ENCODE data around the gene VRK3. TPM values are rescaled to one million over a fixed set of nuclear protein-coding genes. Genes with fewer than 3 reads are reported as not detected.
"Not testable (repeated sequence)": the region's sequence is repeated elsewhere in the genome, so short reads cannot be mapped to it uniquely, and the experiment has no call there.

The VRK3 gene
- total and polyA plus RNA-seq, 7 donors = 17.4 to 51.6 (median 30.7) TPM

- no peak overlapping the region for H3K27ac ChIP-seq
- no peak for DNase-seq
- peaks cover 0 to 9% (median 7%) of the 10 kb centered on the region in 4 donors for H3K4me1 ChIP-seq
- H3K4me3 ChIP-seq = no peak overlapping the region
- H3K9me3 ChIP-seq = no peaks in the 10 kb centered on the region
- no peak for TF ChIP-seq CTCF (IDR thresholded peaks at IDR 0.05)
- TF ChIP-seq POLR2A (IDR thresholded peaks at IDR 0.05) = no peak
- TF ChIP-seq EP300 (IDR thresholded peaks at IDR 0.05) = no peak
- TF ChIP-seq POLR2AphosphoS5 (IDR thresholded peaks at IDR 0.05) = no peak
- WGBS, 2 donors = 70 to 82% methylated on average over 5 of the region's 5 CpGs
- peaks cover 0 to 30% (median 12%) of the 10 kb centered on the region in 3 donors for H3K27me3 ChIP-seq
- intact Hi-C loops (cut with DNase I) = no loop called here
- H3K36me3 ChIP-seq = no peaks in the 10 kb centered on the region
These were observed 56.8 kb downstream of the VRK3 start for GRCh38 chr19:49968279-49968922.

GRCh38 chr19:49960980-49961379 lies 64.2 kb downstream of the VRK3 start, which contains the start of gene SIGLEC11:
Gene SIGLEC11, minus strand, starts transcription at chr19:49961172. Its CDS starts 91 bp downstream, at chr19:49961081.
- H3K36me3 ChIP-seq; intact Hi-C loops (cut with DNase I); H3K9me3 ChIP-seq; H3K4me3 ChIP-seq; H3K4me1 ChIP-seq; DNase-seq; H3K27ac ChIP-seq: not testable (repeated sequence)
- WGBS, 2 donors = 60 to 78% methylated on average over 5 of the region's 10 CpGs
- H3K27me3 ChIP-seq = peaks cover 0 to 21% (median 0%) of the 10 kb centered on the region in 3 donors

GRCh38 chr19:49959892-49960291 lies 65.3 kb downstream of the VRK3 start:
- WGBS, 2 donors = 27 to 35% methylated on average over 2 of the region's 12 CpGs
- intact Hi-C loops (cut with DNase I) = not testable (repeated sequence)

GRCh38 chr19:49958596-49958995 lies 66.6 kb downstream of the VRK3 start:
- peaks cover 0 to 17% (median 0%) of the 10 kb centered on the region in 3 donors for H3K27me3 ChIP-seq
- H3K27ac ChIP-seq; H3K9me3 ChIP-seq; H3K36me3 ChIP-seq; intact Hi-C loops (cut with DNase I); H3K4me3 ChIP-seq; DNase-seq: not testable (repeated sequence)
- 70 to 72% methylated on average over 13 of the region's 13 CpGs for WGBS, 2 donors
- peaks cover 0 to 22% (median 20%) of the 10 kb centered on the region in 4 donors for H3K4me1 ChIP-seq

More at GRCh38 chr19:49959892-49960291, 65.3 kb downstream of the VRK3 start:
- peaks cover 0 to 17% (median 0%) of the 10 kb centered on the region in 3 donors for H3K27me3 ChIP-seq
- not testable (repeated sequence) for H3K9me3 ChIP-seq, H3K27ac ChIP-seq, H3K4me1 ChIP-seq, DNase-seq, H3K36me3 ChIP-seq, H3K4me3 ChIP-seq

- 56 to 59% methylated on average over 9 of the region's 9 CpGs for WGBS, 2 donors
- DNase-seq; intact Hi-C loops (cut with DNase I); H3K36me3 ChIP-seq; H3K4me3 ChIP-seq; H3K27ac ChIP-seq; H3K9me3 ChIP-seq: not testable (repeated sequence)
- Histone ChIP-seq H3K27me3 (peaks cover 0 to 17% (median 0%) of the 10 kb centered on the region in 3 donors), H3K4me1 (peaks cover 0 to 27% (median 24%) of the 10 kb centered on the region in 4 donors)
These were observed 67.0 kb downstream of the VRK3 start for GRCh38 chr19:49958144-49958543.

- TF ChIP-seq POLR2AphosphoS5 (IDR thresholded peaks at IDR 0.05) (no peak), CTCF (IDR thresholded peaks at IDR 0.05) (no peak), POLR2A (IDR thresholded peaks at IDR 0.05) (no peak), EP300 (IDR thresholded peaks at IDR 0.05) (no peak)
- no peak overlapping the region for H3K4me3 ChIP-seq
- DNase-seq = no peak
- 14 to 60% methylated on average over 10 of the region's 10 CpGs for WGBS, 2 donors
- H3K36me3 ChIP-seq = no peaks in the 10 kb centered on the region
- H3K9me3 ChIP-seq = no peaks in the 10 kb centered on the region
- peaks cover 0 to 17% (median 0%) of the 10 kb centered on the region in 3 donors for H3K27me3 ChIP-seq
- no peak overlapping the region for H3K27ac ChIP-seq
- peaks cover 0 to 34% (median 29%) of the 10 kb centered on the region in 4 donors for H3K4me1 ChIP-seq
- intact Hi-C loops (cut with DNase I) = no loop called here
These were observed 67.8 kb downstream of the VRK3 start for GRCh38 chr19:49957262-49957915.

Measured in sigmoid colon (tissue), 7 donors.